Ectodermal cell (in vitro differentiated cells): ENCODE results near the gene ACTL6A.

Experiments used
- H3K27ac ChIP-seq: 2 replicates; pipeline ENCODE4 v1.7.0; 2013; ENCODE audit warnings: mild to moderate bottlenecking, low read depth, low read length; ENCODE audit not compliant: insufficient read depth, poor library complexity, severe bottlenecking
- H3K27me3 ChIP-seq: 2 replicates; pipeline ENCODE4 v1.7.0; 2013; ENCODE audit warnings: mild to moderate bottlenecking, low read length; ENCODE audit not compliant: insufficient read depth, control insufficient read depth, poor library complexity, severe bottlenecking
- H3K36me3 ChIP-seq: one replicate; pipeline ENCODE4 v1.7.0; 2013; ENCODE audit warnings: low read length; ENCODE audit not compliant: control insufficient read depth, insufficient read depth
- H3K4me1 ChIP-seq: one replicate; pipeline ENCODE4 v1.7.0; 2013; ENCODE audit warnings: low read length; ENCODE audit not compliant: control insufficient read depth, insufficient read depth
- H3K4me3 ChIP-seq: 2 replicates; pipeline ENCODE4 v1.7.0; 2013; ENCODE audit warnings: low read depth, low read length, control low read depth; ENCODE audit not compliant: insufficient read depth
- H3K9me3 ChIP-seq: 2 replicates; pipeline ENCODE4 v1.7.0; 2013; ENCODE audit warnings: mild to moderate bottlenecking, low read length, moderate library complexity; ENCODE audit not compliant: control insufficient read depth
- whole genome bisulfite sequencing, 2 experiments: methylation state at CpG; one replicate each; pipeline ENCODE4 v1.1.7; 2013; ENCODE audit warnings: missing lambda C conversion rate in 2 of 2; 5-methylcytosine and 5-hydroxymethylcytosine counted together

Gene ACTL6A

DNA sequence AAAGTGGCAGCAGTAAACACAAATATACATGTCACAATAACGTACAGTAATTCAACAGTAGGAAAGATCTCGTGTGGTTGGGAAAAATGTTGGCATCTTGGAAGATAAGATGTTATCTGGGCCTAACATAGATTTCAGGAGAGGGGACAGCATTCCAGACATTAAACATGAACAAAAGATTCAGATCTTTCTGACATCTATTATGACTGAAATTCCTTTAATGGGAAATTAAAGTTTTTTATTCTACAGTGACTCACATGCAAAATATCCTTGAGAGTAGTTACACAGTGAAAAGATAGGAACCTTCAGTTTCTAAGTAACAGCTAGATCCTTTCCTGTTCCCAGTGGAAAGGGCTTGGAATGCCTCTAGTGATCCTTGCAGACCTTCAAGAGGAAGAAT is 51.1 kb downstream of the ACTL6A start:
- H3K9me3 ChIP-seq, result no peaks in the 10 kb centered on the region
- H3K27ac ChIP-seq, result no peak overlapping the region
- WGBS, 2 experiments, result 100% methylated on average over 2 of the region's 2 CpGs
- H3K27me3 ChIP-seq, result no peaks in the 10 kb centered on the region
- no peaks in the 10 kb centered on the region for H3K4me1 ChIP-seq
- no peak overlapping the region for H3K4me3 ChIP-seq
- H3K36me3 ChIP-seq, result peaks cover 4% of the 10 kb centered on the region

- Histone ChIP-seq H3K4me1 (no peaks in the 10 kb centered on the region), H3K27me3 (no peaks in the 10 kb centered on the region), H3K9me3 (no peaks in the 10 kb centered on the region), H3K36me3 (peaks cover 9% of the 10 kb centered on the region), H3K27ac (no peak overlapping the region), H3K4me3 (no peak overlapping the region)
- whole genome bisulfite sequencing, 2 experiments, result 93 to 94% methylated on average over 4 of the region's 4 CpGs
Observed at GRCh38 chr3:179615458-179616173, 52.9 kb downstream of the ACTL6A start.

DNA sequence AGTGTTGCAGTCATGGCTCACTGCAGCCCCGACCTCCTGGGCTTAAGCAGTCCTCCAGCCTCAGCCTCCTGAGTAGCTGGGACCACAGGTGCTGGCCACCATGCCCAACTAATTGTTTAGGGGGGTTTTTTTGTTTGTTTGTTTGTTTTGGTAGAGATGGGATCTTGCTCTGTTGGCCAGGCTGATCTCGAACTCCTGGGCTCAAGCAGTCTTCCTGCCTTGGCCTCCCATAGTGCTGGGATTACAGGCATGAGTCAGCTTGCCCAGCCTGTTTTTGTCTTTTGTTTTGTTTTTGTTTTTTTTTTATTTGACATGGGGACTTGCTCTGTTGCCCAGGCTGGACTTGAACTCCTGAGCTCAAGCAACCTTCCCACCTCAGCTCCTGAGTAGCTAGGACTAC is 59.3 kb downstream of the ACTL6A start:
- Histone ChIP-seq H3K4me1 (no peaks in the 10 kb centered on the region), H3K4me3 (no peak overlapping the region), H3K36me3 (peaks cover 15% of the 10 kb centered on the region), H3K9me3 (no peaks in the 10 kb centered on the region), H3K27ac (no peak overlapping the region), H3K27me3 (no peaks in the 10 kb centered on the region)
- WGBS, 2 experiments, result 92 to 96% methylated on average over 2 of the region's 2 CpGs

GRCh38 chr3:179624451-179624850 is 61.7 kb downstream of the ACTL6A start:
- no peak overlapping the region for H3K4me3 ChIP-seq
- peaks cover 8% of the 10 kb centered on the region for H3K36me3 ChIP-seq
- no peaks in the 10 kb centered on the region for H3K27me3 ChIP-seq
- H3K9me3 ChIP-seq, result no peaks in the 10 kb centered on the region
- no peaks in the 10 kb centered on the region for H3K4me1 ChIP-seq
- WGBS, 2 experiments, result 80 to 94% methylated on average over 1 to 2 of the region's 3 CpGs
- H3K27ac ChIP-seq, result no peak overlapping the region

GRCh38 chr3:179630753-179631451 is 68.2 kb downstream of the ACTL6A start:
- Histone ChIP-seq H3K4me3 (no peak overlapping the region), H3K36me3 (no peaks in the 10 kb centered on the region), H3K4me1 (no peaks in the 10 kb centered on the region), H3K9me3 (no peaks in the 10 kb centered on the region), H3K27me3 (no peaks in the 10 kb centered on the region), H3K27ac (no peak overlapping the region)
- 75 to 82% methylated on average over 3 of the region's 3 CpGs for WGBS, 2 experiments
